ENCODE results near the gene RPN2. TPM values are rescaled to one million over a fixed set of nuclear protein-coding genes. Genes with fewer than 3 reads are reported as not detected.

RPN2 gene
- total and polyA plus RNA-seq, 2 donors (not counting 1 experiment from before 2014, with no cell fraction given), result 262 to 414 TPM

DNA sequence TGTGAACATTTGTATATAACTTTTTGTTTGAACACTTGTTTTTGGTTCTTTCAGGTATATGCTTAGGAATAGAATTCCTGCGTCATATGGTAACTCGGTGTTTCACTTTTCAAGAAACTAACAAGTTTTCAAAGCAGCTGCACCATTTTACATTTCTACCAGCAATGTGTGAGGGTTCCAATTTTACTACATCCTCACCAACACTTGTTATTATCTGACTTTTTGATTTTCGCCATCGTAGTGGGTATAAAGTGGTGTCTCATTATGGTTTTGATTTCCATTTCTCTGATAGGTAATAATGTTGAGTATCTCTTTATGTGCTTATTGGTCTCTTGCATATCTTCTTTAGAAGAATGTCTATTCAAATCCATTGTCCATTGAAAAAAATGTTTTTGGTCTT lies 39.8 kb downstream of the RPN2 start:
- Histone ChIP-seq H3K9ac (ENCODE audit: insufficient read depth, low read length) (no peak overlapping the region), H3K27ac (ENCODE audit: insufficient read depth, low read length) (no peak overlapping the region), H3K4me2 (ENCODE audit: extremely low read depth, insufficient read depth, low read length) (no peak overlapping the region), H3K4me1 (ENCODE audit: control insufficient read depth, extremely low read depth, insufficient read depth, low read length) (peaks cover 2% of the 10 kb centered on the region), H3K36me3 (ENCODE audit: control insufficient read depth, insufficient read depth, low read length) (peaks cover 6% of the 10 kb centered on the region), H3K79me2 (ENCODE audit: control insufficient read depth, insufficient read depth, low read length) (no peaks in the 10 kb centered on the region), H2AFZ (ENCODE audit: low read length) (no peak overlapping the region), H3K9me3 (ENCODE audit: control insufficient read depth, insufficient read depth, low read depth, low read length) (no peaks in the 10 kb centered on the region), H3K27me3 (ENCODE audit: control insufficient read depth, insufficient read depth, low read length) (no peaks in the 10 kb centered on the region), H4K20me1 (ENCODE audit: control insufficient read depth, extremely low read depth, insufficient read depth, low read length) (no peaks in the 10 kb centered on the region), H3K4me3 (replicated peaks in 1 of 4; ENCODE audit: control extremely low read depth in 1 of 4, insufficient read depth in 1 of 4, low read depth in 3 of 4, low read length in 4 of 4) (no peak overlapping the region)
- TF ChIP-seq CTCF (conservative IDR thresholded peaks at IDR 0.05 in 1 of 2, IDR thresholded peaks at IDR 0.05 in 1 of 2; ENCODE audit: low read depth in 1 of 2, low read length in 2 of 2), result no peak
- no peak for TF ChIP-seq EZH2 (IDR thresholded peaks at IDR 0.05; ENCODE audit: low read length, missing control alignments)
- DNase-seq (ENCODE audit: low read depth in 2 of 2), result no peak

GRCh38 chr20:37219751-37220668 lies 40.9 kb downstream of the RPN2 start:
- DNase-seq (ENCODE audit: low read depth in 2 of 2), result no peak
- no peaks in the 10 kb centered on the region for H3K9me3 ChIP-seq (ENCODE audit: control insufficient read depth, insufficient read depth, low read depth, low read length)
- H3K27ac ChIP-seq (ENCODE audit: insufficient read depth, low read length), result no peak overlapping the region
- no peaks in the 10 kb centered on the region for H3K27me3 ChIP-seq (ENCODE audit: control insufficient read depth, insufficient read depth, low read length)
- no peak overlapping the region for H2AFZ ChIP-seq (ENCODE audit: low read length)
- H3K9ac ChIP-seq (ENCODE audit: insufficient read depth, low read length), result no peak overlapping the region
- TF ChIP-seq EZH2 (IDR thresholded peaks at IDR 0.05; ENCODE audit: low read length, missing control alignments) (no peak), CTCF (conservative IDR thresholded peaks at IDR 0.05 in 1 of 2, IDR thresholded peaks at IDR 0.05 in 1 of 2; ENCODE audit: low read depth in 1 of 2, low read length in 2 of 2) (no peak)
- peaks cover 2% of the 10 kb centered on the region for H3K4me1 ChIP-seq (ENCODE audit: control insufficient read depth, extremely low read depth, insufficient read depth, low read length)
- no peaks in the 10 kb centered on the region for H3K79me2 ChIP-seq (ENCODE audit: control insufficient read depth, insufficient read depth, low read length)
- no peak overlapping the region for H3K4me3 ChIP-seq (replicated peaks in 1 of 4; ENCODE audit: control extremely low read depth in 1 of 4, insufficient read depth in 1 of 4, low read depth in 3 of 4, low read length in 4 of 4)
- no peaks in the 10 kb centered on the region for H4K20me1 ChIP-seq (ENCODE audit: control insufficient read depth, extremely low read depth, insufficient read depth, low read length)
- H3K4me2 ChIP-seq (ENCODE audit: extremely low read depth, insufficient read depth, low read length), result no peak overlapping the region
- peaks cover 10% of the 10 kb centered on the region for H3K36me3 ChIP-seq (ENCODE audit: control insufficient read depth, insufficient read depth, low read length)

GRCh38 chr20:37220731-37221130 lies 41.6 kb downstream of the RPN2 start:
- no peak for TF ChIP-seq EZH2 (IDR thresholded peaks at IDR 0.05; ENCODE audit: low read length, missing control alignments)
- no peak for TF ChIP-seq CTCF (conservative IDR thresholded peaks at IDR 0.05 in 1 of 2, IDR thresholded peaks at IDR 0.05 in 1 of 2; ENCODE audit: low read depth in 1 of 2, low read length in 2 of 2)
- no peaks in the 10 kb centered on the region for H3K27me3 ChIP-seq (ENCODE audit: control insufficient read depth, insufficient read depth, low read length)
- H3K9ac ChIP-seq (ENCODE audit: insufficient read depth, low read length), result no peak overlapping the region
- H3K79me2 ChIP-seq (ENCODE audit: control insufficient read depth, insufficient read depth, low read length), result no peaks in the 10 kb centered on the region
- H4K20me1 ChIP-seq (ENCODE audit: control insufficient read depth, extremely low read depth, insufficient read depth, low read length), result no peaks in the 10 kb centered on the region
- no peaks in the 10 kb centered on the region for H3K9me3 ChIP-seq (ENCODE audit: control insufficient read depth, insufficient read depth, low read depth, low read length)
- no peak overlapping the region for H2AFZ ChIP-seq (ENCODE audit: low read length)
- no peak overlapping the region for H3K4me3 ChIP-seq (replicated peaks in 1 of 4; ENCODE audit: control extremely low read depth in 1 of 4, insufficient read depth in 1 of 4, low read depth in 3 of 4, low read length in 4 of 4)
- H3K4me2 ChIP-seq (ENCODE audit: extremely low read depth, insufficient read depth, low read length), result no peak overlapping the region
- no peak overlapping the region for H3K27ac ChIP-seq (ENCODE audit: insufficient read depth, low read length)
- H3K4me1 ChIP-seq (ENCODE audit: control insufficient read depth, extremely low read depth, insufficient read depth, low read length), result peaks cover 2% of the 10 kb centered on the region
- no peak for DNase-seq (ENCODE audit: low read depth in 2 of 2)
- peaks cover 15% of the 10 kb centered on the region for H3K36me3 ChIP-seq (ENCODE audit: control insufficient read depth, insufficient read depth, low read length)

All from fibroblast of lung (primary cell).